HG02884 (cell line): Measurements from ENCODE around the gene FREM1.
"Not testable (repeated sequence)": the region's sequence is repeated elsewhere in the genome, so short reads cannot be mapped to it uniquely, and the experiment has no call there.

Experiments
- ATAC-seq: cut with Tn5 transposase; IDR thresholded peaks from one replicate; pipeline ENCODE4 v1.9.1; 2021; ENCODE audit warnings: mild to moderate bottlenecking, moderate library complexity; ENCODE audit not compliant: unreplicated experiment

FREM1 gene

GRCh38 chr9:14909961-14910805 is at the start of gene FREM1:
TSS of gene FREM1 (minus strand) at chr9:14910428. CDS start at chr9:14868977, 41,451 bp downstream.
- ATAC-seq, result no peak

GRCh38 chr9:14958989-14959388 is 48.8 kb upstream of the FREM1 start:
- ATAC-seq, result no peak

DNA sequence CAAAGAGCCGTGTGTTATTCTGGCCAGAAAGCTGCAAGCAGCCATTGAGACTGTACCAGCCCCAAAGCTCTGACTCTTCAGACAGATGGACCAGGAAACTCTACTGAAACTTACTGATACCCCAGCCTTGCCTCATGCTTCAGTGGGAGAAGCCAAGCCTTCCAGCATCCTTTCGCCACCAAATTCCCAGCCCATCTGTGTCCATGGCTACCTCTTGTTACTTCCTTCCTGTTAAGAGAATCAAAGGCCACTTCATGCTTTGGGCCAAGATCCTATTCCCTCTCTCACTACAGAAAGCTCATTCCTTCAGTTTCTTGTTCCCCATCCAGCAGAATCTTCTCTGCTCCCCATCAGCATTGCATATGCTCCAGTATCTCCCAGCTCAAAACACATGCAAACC is 46.9 kb upstream of the FREM1 start:
- no peak for ATAC-seq

GRCh38 chr9:14956208-14956607 is 46.0 kb upstream of the FREM1 start:
- no peak for ATAC-seq

- ATAC-seq, result no peak
Observed at GRCh38 chr9:14945351-14945750, 35.1 kb upstream of the FREM1 start.

GRCh38 chr9:14941501-14942405 is 31.5 kb upstream of the FREM1 start:
- no peak for ATAC-seq

DNA sequence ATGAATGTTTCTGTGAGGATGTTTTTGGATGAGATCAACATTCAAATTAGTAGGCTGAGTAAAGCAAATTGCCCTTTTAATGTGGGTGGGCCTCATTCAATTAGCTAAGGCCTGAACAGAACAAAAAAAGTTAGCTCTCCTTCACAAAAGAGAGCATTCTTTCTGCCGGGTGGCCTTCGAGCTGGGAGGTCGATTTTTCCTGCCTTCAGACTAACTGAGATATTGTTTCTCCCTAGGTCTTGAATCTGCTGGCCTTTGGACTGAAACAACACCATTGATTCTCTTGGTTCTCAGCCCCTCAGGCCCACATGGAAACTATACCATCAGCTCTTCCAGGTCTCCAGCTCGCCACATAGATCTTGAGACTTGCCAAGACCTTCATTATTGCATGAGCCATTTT is 29.1 kb upstream of the FREM1 start:
- ATAC-seq, result no peak

GRCh38 chr9:14937216-14937615 is 27.0 kb upstream of the FREM1 start:
- no peak for ATAC-seq

DNA sequence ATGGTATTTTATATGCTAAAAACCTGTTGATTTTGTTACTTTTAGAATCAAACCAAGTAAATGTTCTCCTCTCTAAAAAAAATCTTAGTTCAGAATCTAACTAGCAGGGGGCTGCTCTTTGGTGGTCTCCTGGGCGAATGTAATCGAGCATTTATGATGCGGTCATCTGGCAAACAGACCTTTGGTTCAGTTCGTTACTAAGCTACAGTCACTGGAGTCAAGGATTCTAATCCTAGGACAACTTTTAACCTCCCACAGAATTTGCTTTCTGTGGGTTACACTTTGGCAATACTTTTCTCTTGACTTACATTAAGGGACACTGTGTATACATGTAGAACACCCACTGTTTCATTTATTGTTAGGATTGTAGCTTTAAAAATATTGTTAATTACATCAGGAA is 26.3 kb upstream of the FREM1 start:
- ATAC-seq, result no peak

DNA sequence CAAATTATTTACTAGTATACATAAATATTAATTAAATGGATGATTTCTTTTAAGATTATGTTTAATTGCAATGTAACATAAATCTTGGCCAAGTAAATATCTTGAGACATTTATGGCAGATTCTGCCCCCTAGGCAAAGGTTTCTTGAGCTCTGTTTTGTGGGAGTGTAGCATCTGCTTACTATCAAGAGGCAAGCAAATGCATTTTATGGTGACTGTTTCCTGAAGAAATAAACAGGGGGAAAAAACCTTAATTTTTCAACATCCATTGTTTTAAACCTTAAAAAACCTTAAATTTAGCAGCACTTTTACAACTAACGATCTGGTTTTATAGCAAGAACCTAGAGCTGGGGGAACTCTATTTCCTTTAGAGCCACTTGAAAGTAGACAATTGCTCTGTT is 25.7 kb upstream of the FREM1 start:
- no peak for ATAC-seq

DNA sequence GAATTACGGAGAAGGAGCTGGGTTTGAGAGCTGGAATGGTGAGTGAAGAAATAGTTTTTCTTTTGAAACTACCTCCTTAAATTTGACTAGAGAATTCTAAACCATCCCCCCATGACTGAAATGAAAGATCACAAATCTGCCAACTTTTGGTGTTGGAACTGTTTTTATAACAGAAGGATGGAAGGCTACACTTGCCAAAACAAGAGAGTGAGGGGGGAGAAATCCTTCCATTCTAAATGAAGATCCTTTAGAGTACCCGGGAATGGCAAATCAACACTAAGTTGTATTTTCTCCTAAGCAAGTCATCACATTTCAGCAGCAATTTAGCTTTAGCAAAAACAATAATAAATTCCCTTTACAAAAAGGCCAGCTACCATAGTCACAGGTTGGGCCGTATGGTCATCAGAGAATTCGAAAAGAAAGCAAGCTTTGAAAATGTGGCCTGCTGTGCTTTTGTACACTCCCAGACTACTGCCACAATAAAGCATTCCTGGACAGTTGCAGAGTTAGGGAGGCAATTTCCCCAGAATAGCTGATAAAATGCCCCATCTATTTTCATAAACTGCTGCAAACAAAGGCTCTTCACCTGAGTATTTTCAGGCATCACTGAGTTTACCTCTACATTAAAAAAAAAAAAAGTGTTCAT is 25.0 kb upstream of the FREM1 start:
- ATAC-seq, result no peak

- no peak for ATAC-seq
Observed at GRCh38 chr9:14932641-14933040, 22.4 kb upstream of the FREM1 start.

DNA sequence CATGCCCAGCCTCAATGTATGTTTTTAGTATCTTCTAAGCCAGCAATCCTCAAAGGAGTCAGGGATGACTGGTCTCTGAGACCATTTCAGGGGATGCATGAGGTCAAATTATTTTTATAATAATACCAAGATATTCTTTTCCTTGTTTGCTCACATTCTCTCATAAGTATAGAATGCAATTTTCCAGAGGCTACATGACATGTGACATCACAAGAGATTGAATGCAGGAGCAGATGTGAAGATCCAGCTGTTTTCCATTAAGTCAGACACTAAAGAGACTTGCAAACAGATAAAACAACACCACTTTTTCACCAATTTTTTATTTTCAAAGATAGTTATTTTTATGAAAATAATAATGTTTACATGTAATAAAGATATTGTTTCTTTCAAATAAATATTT is 22.0 kb upstream of the FREM1 start:
- ATAC-seq, result no peak

DNA sequence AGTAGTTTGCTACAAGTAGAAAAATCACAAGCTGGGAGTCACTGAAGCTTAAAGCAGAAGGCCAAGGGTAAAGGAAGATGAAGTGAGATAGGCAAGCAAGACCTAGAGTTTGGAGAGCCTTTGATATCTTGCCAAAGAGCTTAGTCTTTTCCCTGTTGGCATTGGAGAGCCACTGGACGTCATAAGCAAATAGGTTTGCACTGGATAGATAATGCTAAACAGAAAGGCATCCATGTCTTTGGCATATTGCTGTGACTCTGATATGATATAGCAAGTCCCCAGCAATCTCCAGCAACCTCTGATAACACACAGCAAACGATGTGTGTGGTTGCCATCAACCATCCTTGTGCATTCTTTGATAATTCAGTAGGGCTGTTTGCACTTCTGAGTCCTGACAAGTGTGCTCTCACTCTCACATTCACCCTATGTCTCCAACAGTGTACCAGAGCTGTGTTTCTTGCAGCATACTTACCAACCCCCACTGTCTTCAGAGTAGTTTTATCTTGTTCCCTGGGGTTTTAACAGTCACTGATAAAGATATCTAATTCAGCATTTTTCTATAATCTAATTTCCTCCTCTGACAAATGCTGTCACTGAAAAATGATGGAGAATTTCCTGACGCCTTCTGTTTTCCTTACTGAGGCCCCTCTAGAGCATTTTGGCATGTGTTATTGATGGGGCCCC is 16.9 kb upstream of the FREM1 start:
- no peak for ATAC-seq

GRCh38 chr9:14924230-14925219 is 14.3 kb upstream of the FREM1 start:
- ATAC-seq, result no peak

GRCh38 chr9:14923701-14924100 is 13.5 kb upstream of the FREM1 start:
- ATAC-seq, result no peak

DNA sequence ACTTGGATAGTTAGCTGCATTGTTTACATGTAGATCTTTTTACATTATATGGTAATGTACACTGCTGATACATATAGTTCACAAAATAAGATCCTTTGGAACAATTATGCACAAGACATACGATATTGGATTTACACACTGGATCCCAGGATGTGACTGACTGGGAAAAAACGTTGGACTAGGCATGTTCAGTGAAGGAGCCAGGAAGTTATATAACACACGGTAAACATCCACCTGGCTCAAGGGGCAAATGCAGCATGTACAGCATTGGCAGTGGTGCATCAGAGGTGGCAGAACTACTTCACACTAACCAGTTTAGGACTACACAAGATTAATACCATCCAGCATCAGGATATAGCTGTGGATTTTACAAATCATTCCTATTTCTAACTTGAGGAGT is 10.6 kb upstream of the FREM1 start:
- not testable (repeated sequence) for ATAC-seq

DNA sequence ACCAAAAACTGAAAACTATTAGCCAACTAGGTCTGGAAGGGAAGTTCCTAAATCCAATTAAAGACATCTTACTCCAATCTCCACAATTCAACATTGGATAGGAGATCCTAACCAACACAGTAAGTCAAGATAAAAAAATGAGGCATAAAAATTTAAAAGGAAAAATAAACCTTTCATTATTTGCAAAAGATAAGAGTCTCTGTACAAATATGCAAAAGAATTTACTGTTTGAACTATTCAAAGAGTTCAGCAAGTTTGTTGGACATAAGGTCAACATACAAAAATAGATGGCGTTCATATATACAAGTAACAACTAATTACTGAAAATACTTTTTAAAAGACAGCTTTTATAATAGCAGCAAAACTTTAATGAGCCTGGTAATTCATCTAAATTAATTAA is 3.1 kb upstream of the FREM1 start:
- ATAC-seq, result no peak

DNA sequence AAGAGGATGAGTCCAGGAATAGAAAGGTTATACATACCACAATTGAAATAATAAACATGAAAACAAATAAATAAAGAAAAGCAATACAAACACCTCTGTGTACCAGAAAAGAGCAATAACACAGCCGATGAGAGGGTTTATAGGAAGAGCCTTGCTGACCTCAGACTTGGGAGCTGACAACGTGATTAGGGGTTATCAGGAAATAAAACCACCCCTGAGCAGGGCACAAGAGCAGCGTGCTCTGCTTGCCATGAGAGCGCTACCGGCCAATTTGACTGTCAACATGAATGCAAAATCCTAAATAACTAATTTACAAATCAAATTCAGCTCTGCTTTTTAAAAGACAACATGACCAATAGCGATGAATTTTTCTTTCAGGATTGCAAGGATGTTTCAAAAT is 2.6 kb upstream of the FREM1 start:
- ATAC-seq, result no peak

GRCh38 chr9:14911046-14911445 is 818 bp upstream of the FREM1 start:
- ATAC-seq, result no peak
